A673 (cell line): Measurements from ENCODE around the gene MYRIP. TPM values are rescaled to one million over a fixed set of nuclear protein-coding genes. Genes with fewer than 3 reads are reported as not detected.

Experiments used
- BruUV-seq: library from RNA; stranded (reverse); fragments of 400-500 nt; replicated peaks from 2 replicates; lab custom pipeline; 2021; lab: Mats Ljungman, UMichigan
- CTCF ChIA-PET: fragments of 300-600 bp; sonication (Branson Sonifier 250); formaldehyde crosslinking; loops from one replicate; lab custom pipeline; 2022; ENCODE audit warnings: antibody characterized with exemption; lab: Charles Lee
- POLR2A ChIA-PET: fragments of 300-600 bp; sonication (Branson Sonifier 250); formaldehyde crosslinking; loops from one replicate; lab custom pipeline; 2022; ENCODE audit warnings: antibody characterized with exemption; ENCODE audit not compliant: low non-redundant PET; lab: Charles Lee
- DNase-seq: peaks from one replicate; pipeline ENCODE4 v3.0.0-alpha.2; 2015; ENCODE audit warnings: low spot score
- H3K27ac ChIP-seq: fragments of 200-600 bp; sonication (generic); 2 replicates; pipeline ENCODE4 v1.5.1; 2016; ENCODE audit warnings: mixed run types, low read depth, mild to moderate bottlenecking, mixed read lengths, antibody characterized with exemption, low read length; ENCODE audit not compliant: poor library complexity, severe bottlenecking
- H3K27me3 ChIP-seq: fragments of 200-600 bp; sonication (generic); replicated peaks from 2 replicates; pipeline ENCODE4 v1.6.1; 2017; ENCODE audit warnings: mixed run types, low read depth, mild to moderate bottlenecking, mixed read lengths, antibody characterized with exemption, low read length; ENCODE audit not compliant: insufficient read depth, poor library complexity
- H3K36me3 ChIP-seq: fragments of 200-600 bp; sonication (generic); 2 replicates; pipeline ENCODE4 v1.6.1; 2016; ENCODE audit warnings: mixed run types, mild to moderate bottlenecking, mixed read lengths, antibody characterized with exemption, low read length; ENCODE audit not compliant: insufficient read depth, poor library complexity, severe bottlenecking
- H3K4me1 ChIP-seq: fragments of 200-600 bp; sonication (generic); 2 replicates; pipeline ENCODE4 v1.6.1; 2017; ENCODE audit warnings: mixed run types, mild to moderate bottlenecking, mixed read lengths, antibody characterized with exemption, low read length; ENCODE audit not compliant: insufficient read depth, poor library complexity, severe bottlenecking
- H3K4me3 ChIP-seq: fragments of 200-600 bp; sonication (generic); 2 replicates; pipeline ENCODE4 v1.5.1; 2016; ENCODE audit warnings: low read depth, mixed run types, mild to moderate bottlenecking, mixed read lengths, low read length; ENCODE audit not compliant: poor library complexity, severe bottlenecking
- H3K9me3 ChIP-seq: fragments of 200-600 bp; sonication (generic); 2 replicates; pipeline ENCODE4 v1.6.1; 2016; ENCODE audit warnings: mixed run types, low read depth, mild to moderate bottlenecking, mixed read lengths, antibody characterized with exemption, low read length; ENCODE audit not compliant: poor library complexity, severe bottlenecking
- EZH2 ChIP-seq: fragments of 200-600 bp; sonication (generic); IDR thresholded peaks from 2 replicates; pipeline ENCODE4 v1.6.1; 2017; ENCODE audit warnings: borderline replicate concordance, low read depth, mild to moderate bottlenecking, mixed read lengths, antibody characterized with exemption, low read length; ENCODE audit not compliant: poor library complexity, severe bottlenecking
- intact Hi-C: fragments of 100-400 bp; cut with micrococcal nuclease; formaldehyde crosslinking; loops from one replicate; pipeline ENCODE4 v1.10.0; 2022; ENCODE audit not compliant: unreplicated experiment
- total RNA-seq: library from RNA; stranded (reverse); gene quantifications from 2 replicates; pipeline ENCODE4 v1.2.3, GENCODE V29; 2021
- TF ChIP-seq, protein P1 (sequence below): fragments of 300-800, 200-600 bp; sonication (generic); conservative IDR thresholded peaks from 2 replicates; pipeline ENCODE4 v1.5.1; 2017; ENCODE audit warnings: low read depth, mild to moderate bottlenecking, antibody characterized with exemption, low read length, moderate library complexity, mixed read lengths

MYRIP gene
- total RNA-seq, 1 experiment from 2014 or later, result not detected

DNA sequence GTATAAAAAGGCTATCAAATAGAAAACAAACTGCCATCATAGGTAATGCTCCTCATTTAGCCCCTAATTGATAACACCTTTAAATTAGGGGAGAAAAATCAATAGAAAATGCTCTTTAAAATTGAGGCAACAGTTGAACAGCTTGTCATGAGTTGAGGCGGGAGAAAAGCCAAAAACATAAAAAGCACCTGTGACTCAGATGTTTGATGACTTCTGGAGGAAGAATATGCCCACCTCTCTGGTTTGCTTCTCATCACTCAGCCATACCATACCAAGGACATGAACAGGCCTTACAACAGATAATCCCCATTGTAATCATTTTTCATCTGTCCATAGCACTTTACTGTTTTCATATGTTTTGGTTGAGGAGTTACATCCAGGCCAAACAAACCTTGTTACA is 246.0 kb downstream of the MYRIP start:
- Histone ChIP-seq H3K36me3 (no peaks in the 10 kb centered on the region), H3K27me3 (no peaks in the 10 kb centered on the region), H3K4me1 (no peaks in the 10 kb centered on the region), H3K9me3 (no peaks in the 10 kb centered on the region), H3K4me3 (no peak overlapping the region), H3K27ac (no peak overlapping the region)
- TF ChIP-seq, protein P1, sequence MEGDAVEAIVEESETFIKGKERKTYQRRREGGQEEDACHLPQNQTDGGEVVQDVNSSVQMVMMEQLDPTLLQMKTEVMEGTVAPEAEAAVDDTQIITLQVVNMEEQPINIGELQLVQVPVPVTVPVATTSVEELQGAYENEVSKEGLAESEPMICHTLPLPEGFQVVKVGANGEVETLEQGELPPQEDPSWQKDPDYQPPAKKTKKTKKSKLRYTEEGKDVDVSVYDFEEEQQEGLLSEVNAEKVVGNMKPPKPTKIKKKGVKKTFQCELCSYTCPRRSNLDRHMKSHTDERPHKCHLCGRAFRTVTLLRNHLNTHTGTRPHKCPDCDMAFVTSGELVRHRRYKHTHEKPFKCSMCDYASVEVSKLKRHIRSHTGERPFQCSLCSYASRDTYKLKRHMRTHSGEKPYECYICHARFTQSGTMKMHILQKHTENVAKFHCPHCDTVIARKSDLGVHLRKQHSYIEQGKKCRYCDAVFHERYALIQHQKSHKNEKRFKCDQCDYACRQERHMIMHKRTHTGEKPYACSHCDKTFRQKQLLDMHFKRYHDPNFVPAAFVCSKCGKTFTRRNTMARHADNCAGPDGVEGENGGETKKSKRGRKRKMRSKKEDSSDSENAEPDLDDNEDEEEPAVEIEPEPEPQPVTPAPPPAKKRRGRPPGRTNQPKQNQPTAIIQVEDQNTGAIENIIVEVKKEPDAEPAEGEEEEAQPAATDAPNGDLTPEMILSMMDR, result no peak
- TF ChIP-seq EZH2, result no peak
- ChIA-PET POLR2A (no interaction called here), CTCF (no interaction called here)
- intact Hi-C loops, result no loop called here
- BruUV-seq, result no TSS peak
- DNase-seq, result no peak

DNA sequence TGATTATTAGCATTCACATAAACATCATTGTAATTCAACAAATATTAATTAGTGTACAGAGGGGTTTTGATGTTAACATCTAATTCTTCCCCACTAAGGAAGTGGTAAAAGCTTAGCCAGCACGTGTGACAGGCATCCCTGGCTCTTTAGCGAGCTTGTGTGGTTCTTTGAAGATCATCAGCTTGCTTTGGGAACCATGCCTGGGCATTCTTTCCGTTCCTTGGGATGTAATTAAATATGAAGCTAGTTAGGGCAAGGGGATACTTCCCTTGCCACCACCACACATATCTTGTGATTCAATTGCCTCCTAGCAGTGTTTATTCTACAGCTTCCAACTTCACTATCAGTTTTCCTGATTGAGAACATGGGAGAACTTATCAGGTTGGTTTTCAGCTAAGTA is 246.5 kb downstream of the MYRIP start:
- Histone ChIP-seq H3K27ac (no peak overlapping the region), H3K9me3 (no peaks in the 10 kb centered on the region), H3K27me3 (no peaks in the 10 kb centered on the region), H3K4me3 (no peak overlapping the region), H3K36me3 (no peaks in the 10 kb centered on the region), H3K4me1 (no peaks in the 10 kb centered on the region)
- TF ChIP-seq, protein P1, result no peak
- TF ChIP-seq EZH2, result no peak
- intact Hi-C loops, result no loop called here
- no peak for DNase-seq
- ChIA-PET POLR2A (no interaction called here), CTCF (no interaction called here)
- no TSS peak for BruUV-seq

DNA sequence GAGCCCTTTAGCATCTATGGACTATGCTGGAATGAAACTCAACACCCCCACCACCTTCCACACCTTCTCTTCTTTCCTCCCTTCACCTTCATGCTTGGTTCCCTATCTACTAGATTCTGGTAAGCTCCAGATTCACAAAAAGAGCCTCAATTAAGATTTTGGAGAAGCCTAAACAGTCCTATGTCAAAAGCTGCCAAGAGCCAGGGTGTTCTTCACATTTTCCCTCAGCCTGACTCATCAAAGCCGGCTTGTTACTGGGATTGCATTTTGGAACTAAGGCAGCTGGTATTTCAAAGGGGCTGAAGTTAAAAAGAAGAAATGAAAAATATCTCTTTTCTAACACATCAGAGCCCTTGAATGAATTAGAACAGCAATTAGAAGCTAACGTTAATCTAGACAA is 247.7 kb downstream of the MYRIP start:
- H3K36me3 ChIP-seq, result no peaks in the 10 kb centered on the region
- TF ChIP-seq, protein P1, result no peak
- no peak for TF ChIP-seq EZH2
- BruUV-seq, result no TSS peak
- H3K27ac ChIP-seq, result no peak overlapping the region
- intact Hi-C loops, result no loop called here
- no peak overlapping the region for H3K4me3 ChIP-seq
- no peaks in the 10 kb centered on the region for H3K27me3 ChIP-seq
- DNase-seq, result no peak
- POLR2A ChIA-PET, result no interaction called here
- CTCF ChIA-PET, result no interaction called here
- H3K9me3 ChIP-seq, result no peaks in the 10 kb centered on the region
- H3K4me1 ChIP-seq, result no peaks in the 10 kb centered on the region
